Mesendoderm (in vitro differentiated cells): ENCODE results near the gene KLHL29.

Experiments
- DNase-seq: peaks from one replicate; pipeline ENCODE4 v3.0.0; 2013
- H2AK5ac ChIP-seq: 2 replicates; pipeline ENCODE4 v1.6.1; 2013; ENCODE audit warnings: low read length, inconsistent platforms
- H2BK120ac ChIP-seq: 2 replicates; pipeline ENCODE4 v1.6.1; 2013; ENCODE audit warnings: low read depth, mild to moderate bottlenecking, low read length, moderate library complexity, mixed read lengths
- H2BK15ac ChIP-seq: replicated peaks from 2 replicates; pipeline ENCODE4 v1.6.1; 2013; ENCODE audit warnings: low read depth, mild to moderate bottlenecking, moderate library complexity
- H2BK5ac ChIP-seq: 2 replicates; pipeline ENCODE4 v1.6.1; 2013; ENCODE audit warnings: low read length, inconsistent platforms
- H3K18ac ChIP-seq: 2 replicates; pipeline ENCODE4 v1.6.1; 2013; ENCODE audit warnings: mild to moderate bottlenecking, low read length, mixed read lengths
- H3K23ac ChIP-seq: one replicate; pipeline ENCODE4 v1.6.1; 2013; ENCODE audit warnings: low read length
- H3K27ac ChIP-seq: 2 replicates; pipeline ENCODE4 v1.5.1; 2013; ENCODE audit warnings: low read depth, mild to moderate bottlenecking, inconsistent platforms, low read length, moderate library complexity
- H3K27me3 ChIP-seq: 2 replicates; pipeline ENCODE4 v1.6.1; 2013; ENCODE audit warnings: low read length, control low read depth, mild to moderate bottlenecking, inconsistent platforms; ENCODE audit not compliant: insufficient read depth, poor library complexity
- H3K36me3 ChIP-seq: 2 replicates; pipeline ENCODE4 v1.6.1; 2013; ENCODE audit warnings: low read length, inconsistent platforms; ENCODE audit not compliant: control insufficient read depth, insufficient read depth
- H3K4ac ChIP-seq: one replicate; pipeline ENCODE4 v1.6.1; 2013; ENCODE audit warnings: low read depth, mild to moderate bottlenecking, low read length, moderate library complexity
- H3K4me1 ChIP-seq: 2 replicates; pipeline ENCODE4 v1.6.1; 2013; ENCODE audit warnings: low read depth, low read length, inconsistent platforms; ENCODE audit not compliant: control insufficient read depth
- H3K4me2 ChIP-seq: 2 replicates; pipeline ENCODE4 v1.6.1; 2013; ENCODE audit warnings: low read length
- H3K4me3 ChIP-seq: 2 replicates; pipeline ENCODE4 v1.5.1; 2013; ENCODE audit warnings: mild to moderate bottlenecking, low read length
- H3K56ac ChIP-seq: one replicate; pipeline ENCODE4 v1.6.1; 2013; ENCODE audit warnings: low read length
- H3K79me1 ChIP-seq: 2 replicates; pipeline ENCODE4 v1.6.1; 2013; ENCODE audit warnings: low read length, inconsistent platforms
- H3K79me2 ChIP-seq: 2 replicates; pipeline ENCODE4 v1.6.1; 2013; ENCODE audit warnings: mild to moderate bottlenecking, low read length; ENCODE audit not compliant: control insufficient read depth, insufficient read depth
- H3K9ac ChIP-seq: 2 replicates; pipeline ENCODE4 v1.6.1; 2013; ENCODE audit warnings: low read length, inconsistent platforms
- H4K5ac ChIP-seq: one replicate; pipeline ENCODE4 v1.6.1; 2013; ENCODE audit warnings: low read length
- H4K8ac ChIP-seq: one replicate; pipeline ENCODE4 v1.6.1; 2013; ENCODE audit warnings: low read depth, mild to moderate bottlenecking, control low read depth, low read length, moderate library complexity
- WGBS: extraction: QIAGEN DNeasy Blood & Tissue Kit; methylation state at CpG from one replicate; pipeline ENCODE4 v1.1.7; 2013; ENCODE audit warnings: low lambda C conversion rate, missing lambda C conversion rate; ENCODE audit not compliant: insufficient coverage; ENCODE audit errors: extremely low coverage; 5-methylcytosine and 5-hydroxymethylcytosine counted together

KLHL29 gene

DNA sequence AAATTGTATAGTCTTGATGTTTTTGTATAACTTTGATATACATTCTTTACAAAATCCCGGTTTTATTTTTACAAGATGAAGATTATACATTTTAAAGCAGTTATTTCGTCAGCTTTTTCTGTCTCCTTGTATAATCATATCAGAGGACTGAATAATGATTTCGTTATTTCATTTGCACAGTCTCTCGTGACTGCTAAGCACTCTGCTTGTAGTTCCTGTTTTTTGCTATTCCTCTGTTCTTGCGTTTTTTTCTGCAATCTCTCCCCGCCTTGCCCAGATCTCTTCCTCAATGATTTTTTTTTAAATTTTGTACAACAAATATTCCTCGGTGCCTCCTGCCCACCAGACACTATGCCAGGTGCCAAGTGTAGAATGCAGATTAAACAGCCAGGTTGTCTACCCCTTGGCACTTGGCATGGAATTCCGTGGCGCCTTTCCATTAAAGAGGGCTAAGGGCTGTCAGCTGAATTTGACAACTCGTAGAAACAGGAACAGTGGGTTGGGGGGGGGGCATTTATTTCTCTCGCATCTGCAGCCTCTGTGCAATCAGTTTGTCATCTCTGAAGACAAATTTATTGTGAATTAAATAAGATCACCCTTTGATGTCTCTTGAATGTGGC lies 69.6 kb downstream of the KLHL29 start:
- Histone ChIP-seq H4K5ac (no peak overlapping the region), H3K4me3 (no peak overlapping the region), H3K23ac (no peak overlapping the region), H3K36me3 (no peaks in the 10 kb centered on the region), H3K9ac (no peak overlapping the region), H3K56ac (no peak overlapping the region), H2BK15ac (no peak overlapping the region), H3K4ac (no peak overlapping the region), H3K4me2 (no peak overlapping the region), H3K27me3 (no peaks in the 10 kb centered on the region), H2BK120ac (no peak overlapping the region), H3K4me1 (no peaks in the 10 kb centered on the region), H3K18ac (no peak overlapping the region), H3K79me2 (no peaks in the 10 kb centered on the region), H2AK5ac (no peak overlapping the region), H3K27ac (no peak overlapping the region), H2BK5ac (no peak overlapping the region), H3K79me1 (no peaks in the 10 kb centered on the region), H4K8ac (no peak overlapping the region)
- no CpG with 5 or more reads among the region's 11 CpGs for WGBS
- no peak for DNase-seq

DNA sequence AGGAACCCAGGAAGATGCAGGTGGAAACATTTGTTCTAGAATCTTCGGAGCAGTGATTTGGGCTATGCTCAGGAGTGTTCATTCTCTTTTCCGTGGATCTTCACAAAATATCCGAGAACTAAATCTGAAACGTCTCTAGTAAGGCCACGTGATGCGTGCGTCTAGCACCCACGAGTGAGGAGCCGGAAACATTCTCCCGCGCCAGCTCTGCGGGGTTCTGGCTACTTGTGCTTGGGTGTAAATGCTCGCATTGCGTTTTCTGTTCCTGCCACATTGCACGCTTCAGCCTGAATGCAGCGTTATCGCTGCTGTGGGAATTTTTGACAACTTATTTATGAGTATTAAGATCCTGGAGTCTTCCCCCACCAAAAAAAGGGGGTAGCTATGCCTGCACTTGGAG lies 71.4 kb downstream of the KLHL29 start:
- H3K27me3 ChIP-seq = no peaks in the 10 kb centered on the region
- no peak overlapping the region for H2BK120ac ChIP-seq
- no peak overlapping the region for H3K18ac ChIP-seq
- H3K4me2 ChIP-seq = no peak overlapping the region
- H3K4me3 ChIP-seq = no peak overlapping the region
- no peaks in the 10 kb centered on the region for H3K79me1 ChIP-seq
- WGBS = no CpG with 5 or more reads among the region's 17 CpGs
- H3K36me3 ChIP-seq = no peaks in the 10 kb centered on the region
- H3K4ac ChIP-seq = no peak overlapping the region
- H4K8ac ChIP-seq = no peak overlapping the region
- no peaks in the 10 kb centered on the region for H3K79me2 ChIP-seq
- no peak overlapping the region for H2AK5ac ChIP-seq
- H3K9ac ChIP-seq = no peak overlapping the region
- no peak overlapping the region for H3K23ac ChIP-seq
- H4K5ac ChIP-seq = no peak overlapping the region
- no peak for DNase-seq
- H2BK5ac ChIP-seq = no peak overlapping the region
- H3K27ac ChIP-seq = no peak overlapping the region
- H3K56ac ChIP-seq = no peak overlapping the region
- H3K4me1 ChIP-seq = no peaks in the 10 kb centered on the region
- no peak overlapping the region for H2BK15ac ChIP-seq

DNA sequence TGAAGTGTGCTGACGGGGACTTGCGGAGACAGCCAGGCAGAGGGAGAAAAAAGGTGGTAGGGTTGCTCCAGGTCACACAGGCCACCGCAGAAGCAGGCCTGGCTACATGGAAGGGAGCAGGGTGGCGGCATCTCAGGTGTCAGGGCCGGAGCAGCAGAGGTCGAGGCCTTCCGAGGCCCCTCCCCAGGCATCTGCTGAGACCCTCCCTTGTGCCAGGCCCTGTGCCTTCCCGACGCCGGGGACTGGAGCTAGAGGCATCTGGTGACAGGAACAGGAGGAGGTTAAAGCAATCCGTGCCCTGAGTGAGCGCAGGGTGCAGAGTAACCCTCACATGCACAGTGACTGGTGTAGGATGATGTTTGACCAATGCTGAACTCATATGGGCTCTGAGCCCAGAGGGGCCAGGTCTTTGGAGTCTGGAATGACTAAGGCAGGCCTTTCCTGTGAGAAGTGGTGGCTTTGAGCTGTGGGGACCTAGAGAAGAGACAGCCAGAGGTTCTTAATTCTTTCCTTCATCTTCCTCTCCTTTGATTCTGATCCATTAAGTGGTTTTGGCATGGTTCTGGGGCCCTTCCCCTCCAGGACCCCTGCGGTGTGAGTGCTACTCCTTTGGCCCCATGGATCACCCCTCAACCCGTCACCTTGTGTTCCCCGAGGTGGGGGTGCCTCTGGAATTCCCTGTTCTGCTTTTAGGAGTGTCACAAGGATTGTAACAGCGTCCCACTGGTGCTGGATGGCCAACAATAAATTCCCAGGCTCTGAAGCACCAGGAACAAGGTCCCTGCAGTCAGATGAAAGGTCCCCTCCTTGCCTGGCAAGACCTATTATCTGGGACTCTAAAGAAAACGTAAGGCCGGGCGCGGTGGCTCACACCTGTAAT lies 72.1 kb downstream of the KLHL29 start:
- H3K9ac ChIP-seq = no peak overlapping the region
- H4K8ac ChIP-seq = no peak overlapping the region
- no peak overlapping the region for H4K5ac ChIP-seq
- WGBS = no CpG with 5 or more reads among the region's 20 CpGs
- no peak overlapping the region for H2BK120ac ChIP-seq
- no peak for DNase-seq
- H3K27ac ChIP-seq = no peak overlapping the region
- no peak overlapping the region for H2BK15ac ChIP-seq
- no peaks in the 10 kb centered on the region for H3K79me1 ChIP-seq
- H3K18ac ChIP-seq = no peak overlapping the region
- H3K23ac ChIP-seq = no peak overlapping the region
- H3K36me3 ChIP-seq = no peaks in the 10 kb centered on the region
- no peak overlapping the region for H3K4ac ChIP-seq
- H2AK5ac ChIP-seq = no peak overlapping the region
- no peak overlapping the region for H2BK5ac ChIP-seq
- no peak overlapping the region for H3K4me2 ChIP-seq
- no peaks in the 10 kb centered on the region for H3K27me3 ChIP-seq
- H3K4me3 ChIP-seq = no peak overlapping the region
- H3K79me2 ChIP-seq = no peaks in the 10 kb centered on the region
- no peaks in the 10 kb centered on the region for H3K4me1 ChIP-seq
- no peak overlapping the region for H3K56ac ChIP-seq

DNA sequence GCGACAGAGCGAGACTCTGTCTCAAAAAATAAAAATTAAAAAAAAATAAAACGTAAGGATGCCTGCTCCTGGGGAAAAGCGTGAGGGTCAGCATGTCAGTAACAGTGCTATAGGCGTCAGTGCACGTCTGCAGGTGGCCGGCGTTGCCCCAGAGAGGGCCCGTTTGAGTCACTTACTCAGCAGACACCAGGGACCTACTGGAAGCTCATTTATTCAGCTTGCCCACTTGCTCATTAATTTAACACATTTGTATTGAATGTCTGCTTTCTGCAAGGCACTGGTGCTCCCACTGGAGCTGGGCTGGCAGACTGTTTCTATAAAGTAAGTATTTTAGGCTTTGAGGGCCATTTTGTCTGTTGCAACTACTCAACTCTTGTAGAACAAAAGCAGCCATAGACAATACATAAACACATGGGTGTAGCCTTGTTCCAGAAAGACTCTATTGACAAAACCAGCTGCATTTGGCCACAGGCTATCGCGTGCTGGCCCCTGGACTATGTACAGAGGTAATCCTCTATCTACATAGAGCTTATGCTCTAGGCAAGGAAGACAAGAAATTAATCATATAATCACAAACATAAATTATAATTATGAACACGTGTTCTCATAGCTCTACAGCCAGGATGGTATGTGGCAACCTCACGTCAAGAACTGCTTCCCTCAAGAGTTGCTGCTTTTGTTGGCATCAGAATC lies 73.2 kb downstream of the KLHL29 start:
- H4K5ac ChIP-seq = no peak overlapping the region
- no peak overlapping the region for H2BK15ac ChIP-seq
- no peak overlapping the region for H2BK5ac ChIP-seq
- DNase-seq = no peak
- no peaks in the 10 kb centered on the region for H3K4me1 ChIP-seq
- H3K79me1 ChIP-seq = no peaks in the 10 kb centered on the region
- H3K4ac ChIP-seq = no peak overlapping the region
- H3K27me3 ChIP-seq = no peaks in the 10 kb centered on the region
- H3K79me2 ChIP-seq = no peaks in the 10 kb centered on the region
- no peak overlapping the region for H2BK120ac ChIP-seq
- no peak overlapping the region for H3K4me3 ChIP-seq
- H3K18ac ChIP-seq = no peak overlapping the region
- no peak overlapping the region for H3K23ac ChIP-seq
- no CpG with 5 or more reads among the region's 13 CpGs for WGBS
- H3K56ac ChIP-seq = no peak overlapping the region
- no peak overlapping the region for H3K4me2 ChIP-seq
- no peaks in the 10 kb centered on the region for H3K36me3 ChIP-seq
- H2AK5ac ChIP-seq = no peak overlapping the region
- H3K27ac ChIP-seq = no peak overlapping the region
- H3K9ac ChIP-seq = no peak overlapping the region
- H4K8ac ChIP-seq = no peak overlapping the region

DNA sequence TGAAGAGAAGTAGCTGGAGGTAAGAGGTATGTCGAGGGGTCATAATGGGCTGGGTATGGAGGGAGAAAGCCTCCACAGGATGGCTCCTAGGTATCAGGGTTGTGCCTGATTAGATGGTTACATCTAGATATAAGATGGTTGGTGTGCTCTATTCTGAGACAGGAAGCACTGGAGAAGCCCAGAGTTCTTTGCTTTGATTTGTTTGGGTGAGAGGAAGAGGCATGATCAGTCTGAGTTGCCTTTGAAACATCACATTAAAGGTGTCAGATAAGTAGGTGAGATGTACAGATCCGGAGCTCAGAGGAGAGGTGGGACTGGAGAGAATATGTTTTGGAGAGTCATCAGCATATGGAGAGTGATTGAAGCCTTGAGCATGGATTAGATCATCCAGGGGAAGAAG lies 74.1 kb downstream of the KLHL29 start:
- H3K27me3 ChIP-seq = no peaks in the 10 kb centered on the region
- no peak overlapping the region for H4K8ac ChIP-seq
- no peak for DNase-seq
- no peak overlapping the region for H2BK15ac ChIP-seq
- no peak overlapping the region for H2AK5ac ChIP-seq
- no peaks in the 10 kb centered on the region for H3K79me2 ChIP-seq
- H3K4me1 ChIP-seq = no peaks in the 10 kb centered on the region
- H3K4me3 ChIP-seq = no peak overlapping the region
- H3K4ac ChIP-seq = no peak overlapping the region
- H3K36me3 ChIP-seq = no peaks in the 10 kb centered on the region
- H3K23ac ChIP-seq = no peak overlapping the region
- H4K5ac ChIP-seq = no peak overlapping the region
- WGBS = no CpG with 5 or more reads among the region's 2 CpGs
- H3K79me1 ChIP-seq = no peaks in the 10 kb centered on the region
- H2BK5ac ChIP-seq = no peak overlapping the region
- H2BK120ac ChIP-seq = no peak overlapping the region
- H3K9ac ChIP-seq = no peak overlapping the region
- no peak overlapping the region for H3K27ac ChIP-seq
- H3K56ac ChIP-seq = no peak overlapping the region
- H3K4me2 ChIP-seq = no peak overlapping the region
- no peak overlapping the region for H3K18ac ChIP-seq
